IPS-18c (cell line): Measurements from ENCODE around the gene OR51B4.
"Not testable (repeated sequence)": the region's sequence is repeated elsewhere in the genome, so short reads cannot be mapped to it uniquely, and the experiment has no call there.

Experiments
- H3K4me3 ChIP-seq: 2 replicates; pipeline ENCODE4 v1.7.0; 2013; ENCODE audit warnings: low read depth, mild to moderate bottlenecking, low read length, moderate library complexity; ENCODE audit not compliant: insufficient read depth
- H3K9me3 ChIP-seq: one replicate; pipeline ENCODE4 v1.6.1; 2013; ENCODE audit warnings: mild to moderate bottlenecking, low read length, moderate library complexity; ENCODE audit not compliant: control insufficient read depth, insufficient read depth

The OR51B4 gene, protein sequence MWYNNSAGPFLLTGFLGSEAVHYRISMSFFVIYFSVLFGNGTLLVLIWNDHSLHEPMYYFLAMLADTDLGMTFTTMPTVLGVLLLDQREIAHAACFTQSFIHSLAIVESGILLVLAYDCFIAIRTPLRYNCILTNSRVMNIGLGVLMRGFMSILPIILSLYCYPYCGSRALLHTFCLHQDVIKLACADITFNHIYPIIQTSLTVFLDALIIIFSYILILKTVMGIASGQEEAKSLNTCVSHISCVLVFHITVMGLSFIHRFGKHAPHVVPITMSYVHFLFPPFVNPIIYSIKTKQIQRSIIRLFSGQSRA

DNA sequence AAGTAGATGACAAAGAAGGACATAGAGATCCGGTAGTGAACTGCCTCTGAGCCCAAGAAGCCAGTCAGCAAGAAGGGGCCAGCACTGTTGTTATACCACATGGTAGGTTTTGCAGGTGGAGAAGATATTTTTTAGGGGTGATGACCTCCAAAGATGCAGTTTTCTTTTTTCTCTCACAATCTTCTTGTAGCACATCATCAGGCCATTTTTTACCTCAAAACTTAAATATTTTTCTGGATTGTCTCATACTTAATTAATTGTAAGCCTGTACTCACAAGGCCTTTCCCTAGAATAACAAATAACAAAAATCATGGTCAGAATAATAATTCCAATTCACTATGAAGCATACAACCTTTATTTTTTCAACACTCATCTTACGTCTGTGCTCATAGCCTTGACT, at the start of gene OR51B4:
OR51B4 (minus strand) TSS at position 101 of the 400 bp plus-strand sequence; CDS start at position 101, 0 bp downstream.
- H3K9me3 ChIP-seq, result no peaks in the 10 kb centered on the region

DNA sequence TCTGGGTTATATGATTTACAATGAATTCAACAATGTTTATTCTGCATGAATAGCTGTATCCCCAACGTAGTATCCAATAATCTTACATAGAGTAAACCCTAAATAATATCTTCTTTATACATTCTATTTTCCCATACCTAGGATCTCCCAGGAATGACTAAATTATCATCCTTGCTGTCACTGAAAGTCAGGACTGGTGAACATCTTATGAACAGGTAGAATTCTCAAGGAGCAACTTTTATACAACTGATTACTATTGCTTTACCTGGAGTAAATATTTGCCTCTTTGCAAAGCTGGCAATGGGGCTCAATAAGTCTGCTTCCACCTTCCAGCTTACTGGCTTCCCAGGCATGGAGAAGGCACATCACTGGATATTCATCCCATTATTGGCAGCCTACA, 49.5 kb upstream of the OR51B4 start, which contains the start of gene OR51B6:
OR51B6 (plus strand) TSS at position 301 of the 400 bp plus-strand sequence; CDS start at position 301, 0 bp downstream.
- no peaks in the 10 kb centered on the region for H3K9me3 ChIP-seq
- no peak within 1 kb of the TSS for H3K4me3 ChIP-seq

More for the DNA sequence above, at the start of gene OR51B4:
- H3K4me3 ChIP-seq, result no peak within 1 kb of the TSS

DNA sequence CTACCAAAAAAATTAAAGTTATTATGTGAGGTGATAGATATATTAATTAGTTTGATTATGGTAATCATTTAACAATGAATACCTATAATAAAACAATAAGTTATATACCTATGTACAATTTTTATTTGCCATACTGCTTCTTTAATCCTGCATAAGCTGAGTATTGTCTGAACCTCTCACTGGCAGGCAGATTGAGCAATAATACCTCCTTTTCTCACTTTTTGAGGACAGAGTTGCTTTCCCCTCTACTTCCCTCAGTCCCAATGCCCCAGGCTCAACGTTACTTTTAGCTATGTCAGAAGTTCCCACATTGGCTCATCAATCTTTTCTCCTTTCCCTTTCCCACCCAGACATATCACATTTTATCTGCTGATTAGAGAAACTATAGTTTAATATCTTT, 47.8 kb upstream of the OR51B4 start:
- Histone ChIP-seq H3K9me3 (no peaks in the 10 kb centered on the region), H3K4me3 (no peak overlapping the region)

DNA sequence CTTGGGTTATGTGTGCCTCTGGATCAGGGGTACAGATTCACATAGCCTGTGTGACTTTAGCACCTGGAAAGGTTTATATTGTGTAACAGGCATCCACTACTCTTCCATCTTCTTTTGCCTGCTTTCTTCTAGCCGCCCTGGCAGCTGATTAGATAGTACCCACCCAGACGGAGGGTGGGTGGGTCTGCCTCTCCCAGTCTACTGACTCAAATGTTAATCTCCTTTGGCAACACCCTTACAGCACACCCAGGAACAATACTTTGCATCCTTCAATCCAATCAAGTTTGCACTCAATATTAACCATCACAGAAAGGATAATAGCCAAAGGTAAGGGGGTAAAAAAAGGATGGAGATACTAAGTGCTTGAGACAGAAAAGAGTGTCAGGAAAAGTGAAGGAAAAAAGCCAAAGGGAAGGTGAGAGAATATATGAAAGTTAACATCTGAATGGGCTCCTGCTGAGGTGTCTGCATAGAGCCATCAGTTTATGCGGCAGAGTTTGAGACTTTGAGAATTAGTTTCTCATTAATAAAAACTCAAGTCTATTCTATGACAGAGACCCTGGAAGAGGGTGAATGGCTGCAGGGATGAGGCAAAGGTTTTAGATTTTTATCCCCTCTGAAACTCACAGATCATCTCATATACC, 46.9 kb upstream of the OR51B4 start:
- no peak overlapping the region for H3K4me3 ChIP-seq
- no peaks in the 10 kb centered on the region for H3K9me3 ChIP-seq

DNA sequence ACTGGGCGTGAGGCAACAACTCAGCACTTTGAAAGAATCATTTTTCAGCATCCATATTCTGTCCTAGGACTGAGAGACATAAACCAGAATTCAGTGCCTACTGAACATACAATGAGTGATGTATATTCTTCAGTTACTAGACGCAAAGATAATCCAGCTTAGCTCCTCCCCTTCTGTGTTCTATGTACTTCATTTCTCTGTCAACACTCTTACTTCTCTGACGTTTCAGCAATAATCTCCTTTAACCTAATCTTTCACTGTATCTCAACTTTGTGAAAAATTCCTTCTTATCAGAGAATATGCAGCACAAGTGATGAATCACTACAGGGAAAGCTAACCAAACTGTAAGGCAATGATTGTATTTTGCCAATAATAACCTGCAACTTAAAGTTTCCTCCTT, 44.1 kb upstream of the OR51B4 start:
- Histone ChIP-seq H3K9me3 (no peaks in the 10 kb centered on the region), H3K4me3 (no peak overlapping the region)

DNA sequence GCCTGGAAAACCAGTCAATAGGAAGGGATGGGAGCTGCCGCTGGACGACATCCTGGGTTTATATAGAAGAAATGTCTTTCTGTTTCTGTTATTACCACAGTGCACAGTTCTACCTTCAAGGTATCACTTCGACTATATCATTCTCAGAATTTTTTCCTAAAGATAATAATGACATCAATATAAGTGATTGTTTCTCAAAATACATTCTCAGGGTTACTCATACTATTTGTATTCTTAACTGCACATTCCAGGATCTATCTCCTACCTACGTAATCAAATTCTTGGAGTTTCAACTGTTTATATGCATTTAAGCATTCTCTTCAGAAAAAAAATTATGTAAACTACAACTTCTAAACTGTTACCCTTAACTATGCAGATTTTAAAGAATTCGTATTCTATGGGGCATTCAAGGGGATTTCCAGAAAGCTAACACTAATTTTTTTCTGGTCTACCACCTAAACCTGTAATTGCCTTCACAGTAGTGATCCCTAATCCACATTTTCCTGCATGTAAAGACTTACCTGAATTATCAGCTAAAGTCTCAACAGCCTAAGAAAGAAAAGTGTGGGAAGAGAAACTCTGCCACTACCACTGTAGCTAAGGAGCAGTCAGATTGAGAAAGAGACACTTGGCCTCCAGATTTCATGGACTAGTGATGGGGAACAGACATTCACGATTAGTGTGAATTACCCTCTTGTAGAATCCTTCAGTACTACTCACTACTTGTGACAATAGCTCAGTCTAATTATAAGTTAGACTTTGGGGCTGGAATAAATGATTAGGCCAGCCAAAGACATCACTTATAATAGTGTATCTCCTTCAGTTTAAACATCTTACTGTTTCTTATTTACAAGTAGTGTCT, 42.0 kb upstream of the OR51B4 start, which contains the start of gene OR51B5:
OR51B5 (minus strand) TSS at position 51 of the 862 bp plus-strand sequence; CDS start at position 51, 0 bp downstream.
- Histone ChIP-seq H3K4me3 (no peak within 1 kb of the TSS), H3K9me3 (no peaks in the 10 kb centered on the region)

DNA sequence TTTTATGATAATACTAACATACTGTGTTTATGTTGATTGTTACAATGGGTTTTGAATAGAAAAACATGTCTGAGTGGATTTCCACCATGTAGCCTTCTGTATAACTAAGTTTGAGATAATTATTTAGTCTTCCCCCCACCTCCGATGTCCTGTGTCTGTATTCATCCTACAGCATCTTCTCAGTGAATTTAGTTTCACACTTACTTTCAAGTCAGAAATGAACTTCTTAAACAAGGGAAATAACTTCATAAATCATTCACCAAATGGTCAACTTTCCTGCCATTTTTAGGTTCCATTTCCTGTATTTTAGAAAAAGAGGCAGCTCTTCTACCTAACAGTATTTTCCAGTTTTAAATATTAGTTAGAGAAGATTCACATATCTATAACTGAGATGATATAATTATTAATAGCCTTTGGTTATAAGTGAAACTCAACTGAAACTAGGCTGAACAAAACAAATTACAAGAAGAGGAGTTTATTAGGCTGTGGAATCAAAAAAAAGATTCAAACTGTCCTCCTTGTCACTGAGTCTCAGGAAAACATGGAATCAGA, 38.1 kb upstream of the OR51B4 start:
- no peak overlapping the region for H3K4me3 ChIP-seq
- no peaks in the 10 kb centered on the region for H3K9me3 ChIP-seq

DNA sequence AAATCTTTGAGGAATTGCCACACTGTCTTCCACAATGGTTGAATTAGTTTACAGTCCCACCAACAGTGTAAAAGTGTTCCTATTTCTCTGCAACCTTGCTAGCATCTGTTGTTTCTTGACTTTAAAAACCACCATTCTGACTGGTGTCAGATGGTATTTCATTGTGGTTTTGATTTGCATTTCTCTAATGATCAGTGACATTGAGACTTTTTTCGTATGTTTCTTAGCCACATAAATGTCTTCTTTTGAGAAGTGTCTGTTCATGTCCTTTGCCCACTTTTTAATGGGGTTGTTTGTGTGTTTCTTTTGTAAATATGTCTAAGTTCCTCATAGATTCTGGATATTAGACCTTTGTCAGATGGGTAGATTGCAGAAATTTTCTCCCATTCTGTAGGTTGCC, 35.5 kb upstream of the OR51B4 start:
- H3K4me3 ChIP-seq, result not testable (repeated sequence)

DNA sequence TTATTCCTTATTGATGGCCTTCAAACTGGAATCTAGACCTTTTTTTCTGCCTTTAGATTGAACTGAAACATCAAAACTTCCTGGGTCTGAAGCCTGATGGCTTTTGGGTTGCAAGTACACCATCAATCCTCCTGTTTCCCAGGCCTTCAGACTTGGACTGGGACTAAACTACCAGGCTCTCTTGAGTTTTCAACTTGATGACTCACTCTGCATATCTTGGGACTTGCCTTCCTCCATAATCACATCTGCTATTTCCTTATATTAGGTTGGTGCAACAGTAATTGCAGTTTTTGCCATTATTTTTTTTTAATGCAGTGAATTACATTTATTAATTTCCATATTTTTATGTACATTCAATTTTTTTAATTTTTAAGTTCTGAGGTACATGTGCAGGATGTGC, 34.6 kb upstream of the OR51B4 start:
- Histone ChIP-seq H3K4me3 (no peak overlapping the region), H3K9me3 (no peaks in the 10 kb centered on the region)

More for the DNA sequence above, 35.5 kb upstream of the OR51B4 start:
- H3K9me3 ChIP-seq, result not testable (repeated sequence)

DNA sequence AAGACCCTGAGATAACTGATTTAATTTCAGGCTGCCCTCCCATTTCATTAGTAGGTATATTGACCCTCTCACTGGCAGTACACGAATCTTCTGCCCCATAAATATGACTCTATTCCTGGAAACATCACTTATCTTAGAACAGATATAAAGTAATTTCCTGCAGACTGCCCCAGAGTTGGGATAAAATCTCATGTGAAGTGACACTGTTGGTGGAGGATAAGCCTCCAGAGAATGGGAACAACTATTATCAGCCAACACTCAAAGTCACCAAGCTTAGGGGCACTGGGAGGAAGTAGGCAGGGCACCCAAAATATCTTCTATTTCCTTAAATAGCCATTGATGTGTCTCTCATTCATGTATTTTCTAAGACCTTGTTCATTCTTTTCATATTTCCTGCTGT, 33.4 kb upstream of the OR51B4 start:
- no peaks in the 10 kb centered on the region for H3K9me3 ChIP-seq
- no peak overlapping the region for H3K4me3 ChIP-seq

DNA sequence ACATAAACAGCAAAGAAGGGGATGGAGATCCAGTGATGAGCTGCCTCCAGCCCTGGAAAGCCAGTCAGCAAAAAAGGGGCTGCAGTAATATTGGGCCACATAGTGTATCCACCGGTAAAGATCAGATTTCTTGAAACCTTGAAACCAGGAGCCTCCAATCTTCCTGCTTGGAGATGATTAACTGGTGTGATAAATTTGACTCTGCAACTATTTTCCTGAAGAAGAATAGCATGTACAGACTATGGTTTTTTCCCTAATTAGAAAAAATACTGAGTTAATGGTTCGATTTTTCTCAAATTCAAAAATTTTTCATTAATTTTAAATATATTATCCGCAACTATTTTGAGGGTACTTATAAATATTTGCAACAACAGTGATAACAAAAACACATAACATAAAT, 22.5 kb upstream of the OR51B4 start, which contains the start of gene OR51B2:
OR51B2 (minus strand) TSS at position 101 of the 400 bp plus-strand sequence; CDS start at position 101, 0 bp downstream.
- no peak within 1 kb of the TSS for H3K4me3 ChIP-seq

DNA sequence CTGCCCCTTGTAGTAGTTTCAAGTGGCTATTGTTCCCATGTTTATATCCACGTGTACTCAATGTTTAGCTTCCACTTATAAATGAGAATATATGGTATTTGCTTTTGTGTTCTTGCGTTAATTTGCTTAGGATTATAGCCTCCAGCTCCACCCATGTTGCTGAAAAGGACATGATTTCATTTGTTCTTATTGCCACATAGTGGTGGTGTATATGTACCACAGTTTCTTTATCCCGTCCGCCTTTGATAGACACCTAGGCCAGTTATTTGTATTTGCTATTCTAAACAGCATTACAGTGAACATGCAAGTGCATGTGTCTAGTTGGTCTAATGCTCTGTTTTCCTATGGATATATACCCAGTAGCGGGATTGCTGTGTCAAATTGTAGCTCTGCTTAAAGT, 15.5 kb upstream of the OR51B4 start:
- Histone ChIP-seq H3K9me3 (no peaks in the 10 kb centered on the region), H3K4me3 (no peak overlapping the region)

More for the DNA sequence above, 22.5 kb upstream of the OR51B4 start, which contains the start of gene OR51B2:
- H3K9me3 ChIP-seq, result no peaks in the 10 kb centered on the region

DNA sequence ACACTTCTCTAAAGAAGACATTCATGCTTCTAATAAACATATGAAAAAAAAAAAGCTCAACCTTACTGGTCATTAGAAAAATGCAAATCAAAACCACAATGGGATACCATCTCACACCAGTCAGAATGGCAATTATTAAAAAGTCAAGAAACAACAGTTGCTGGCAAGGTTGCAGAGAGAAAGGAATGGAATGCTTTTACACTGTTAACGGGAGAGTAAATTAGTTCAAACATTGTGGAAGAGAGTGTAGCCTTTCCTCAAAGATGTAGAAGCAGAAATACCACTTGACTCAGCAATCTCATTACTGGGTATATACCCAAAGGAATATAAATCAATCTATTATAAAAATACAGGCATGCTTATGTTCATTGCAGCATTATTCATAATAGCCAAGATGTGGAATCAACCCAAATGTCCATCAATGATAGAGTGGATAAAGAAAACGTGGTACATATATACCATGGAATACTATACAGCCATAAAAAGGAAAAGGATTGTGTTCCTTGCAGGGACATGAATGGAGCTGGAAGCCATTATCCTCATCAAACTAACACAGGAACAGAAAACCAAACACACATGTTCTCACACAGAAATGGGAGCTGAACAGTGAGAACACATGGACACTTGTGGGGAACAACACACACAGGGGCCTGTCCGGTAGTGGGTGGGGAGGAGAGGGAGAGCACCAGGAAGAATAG, 11.7 kb upstream of the OR51B4 start:
- H3K4me3 ChIP-seq, H3K9me3 ChIP-seq: not testable (repeated sequence)

DNA sequence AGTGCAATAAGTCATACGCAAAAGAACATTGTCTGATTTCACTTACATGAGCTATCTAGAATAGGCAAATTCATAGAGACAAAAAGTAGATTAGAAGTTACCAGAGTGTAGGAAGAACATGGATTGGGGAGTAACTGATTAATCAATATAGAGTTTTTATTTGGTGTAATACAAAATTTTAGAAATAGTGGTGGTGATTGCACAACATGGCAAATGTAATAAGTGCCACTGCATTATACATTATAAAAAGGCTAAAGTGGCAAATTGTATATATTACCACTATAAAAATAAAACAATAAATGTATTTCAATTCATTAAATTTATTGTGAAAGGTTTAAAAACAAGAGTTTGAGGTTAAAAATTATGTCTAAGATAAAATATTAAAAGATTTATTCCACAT, 8.7 kb upstream of the OR51B4 start:
- Histone ChIP-seq H3K9me3 (no peaks in the 10 kb centered on the region), H3K4me3 (no peak overlapping the region)

DNA sequence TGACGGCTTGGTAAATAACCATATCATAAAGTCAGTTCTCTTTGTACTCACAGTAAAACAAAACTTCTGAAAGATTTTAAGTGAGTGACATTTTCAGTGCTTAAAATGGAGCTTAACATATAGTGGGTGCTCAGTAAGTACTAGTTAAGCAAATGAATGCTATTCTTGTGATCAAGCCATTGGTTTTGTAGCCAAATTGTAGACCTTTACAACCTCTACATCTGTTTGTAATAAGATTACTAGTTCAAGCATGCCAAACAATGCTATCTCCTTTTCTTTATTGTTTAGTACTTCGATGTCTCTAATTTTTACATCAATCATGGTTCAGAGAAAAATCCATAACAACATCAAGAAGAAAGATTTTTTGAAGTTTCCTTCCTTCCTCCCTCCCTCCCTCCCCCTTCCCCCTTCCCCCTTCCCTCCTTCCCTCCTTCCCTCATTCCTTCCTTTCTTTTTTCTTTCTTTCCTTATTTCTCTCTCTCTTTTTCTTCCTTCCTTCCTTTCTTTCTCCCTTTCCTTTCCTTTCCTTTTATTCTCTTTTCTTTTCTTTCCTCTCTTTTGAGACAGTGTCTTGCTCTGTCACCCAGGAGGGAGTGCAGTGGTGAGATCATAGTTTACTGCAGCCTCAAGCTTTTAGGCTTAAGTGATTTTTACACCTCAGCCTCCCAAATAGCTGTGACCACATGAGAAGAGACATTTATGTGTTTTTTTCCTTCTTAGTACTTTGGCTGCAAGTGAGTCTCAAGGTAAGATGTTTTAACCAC, 5.7 kb upstream of the OR51B4 start:
- no peaks in the 10 kb centered on the region for H3K9me3 ChIP-seq

DNA sequence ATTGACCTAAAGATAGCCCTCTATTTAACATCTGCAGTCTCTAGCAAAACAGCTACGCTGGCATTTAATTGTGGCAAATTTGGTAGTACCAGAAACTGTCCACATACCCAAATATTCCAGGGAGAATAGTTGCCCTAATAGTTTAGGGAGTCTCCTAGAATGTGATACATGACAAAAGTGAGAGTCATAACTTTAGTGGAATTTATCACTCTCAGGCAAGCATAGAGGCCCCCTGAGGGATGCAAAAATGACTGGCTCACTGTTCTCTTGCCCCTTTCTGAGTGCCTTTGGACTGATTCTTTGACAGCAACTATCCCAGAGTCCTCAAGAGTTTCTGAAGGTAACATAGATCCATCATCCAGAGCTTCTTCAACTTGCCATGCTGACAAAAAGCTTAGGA, 2.3 kb upstream of the OR51B4 start:
- no peak overlapping the region for H3K4me3 ChIP-seq
- no peaks in the 10 kb centered on the region for H3K9me3 ChIP-seq

More for the DNA sequence above, 5.7 kb upstream of the OR51B4 start:
- no peak overlapping the region for H3K4me3 ChIP-seq
